Purkinje cell (primary cell): ENCODE data around the gene MCM5. TPM values are rescaled to one million over a fixed set of nuclear protein-coding genes. Genes with fewer than 3 reads are reported as not detected.

Source experiments
- polyA plus RNA-seq: library from polyadenylated mRNA; unstranded; fragments of >200 nt; fragmentation: Nextera tagmentation; gene quantifications from 2 replicates; pipeline ENCODE4 v1.2.1, GENCODE V29; 2014

Gene MCM5
- 0.27 and 0.38 TPM in 2 replicates for polyA plus RNA-seq

DNA sequence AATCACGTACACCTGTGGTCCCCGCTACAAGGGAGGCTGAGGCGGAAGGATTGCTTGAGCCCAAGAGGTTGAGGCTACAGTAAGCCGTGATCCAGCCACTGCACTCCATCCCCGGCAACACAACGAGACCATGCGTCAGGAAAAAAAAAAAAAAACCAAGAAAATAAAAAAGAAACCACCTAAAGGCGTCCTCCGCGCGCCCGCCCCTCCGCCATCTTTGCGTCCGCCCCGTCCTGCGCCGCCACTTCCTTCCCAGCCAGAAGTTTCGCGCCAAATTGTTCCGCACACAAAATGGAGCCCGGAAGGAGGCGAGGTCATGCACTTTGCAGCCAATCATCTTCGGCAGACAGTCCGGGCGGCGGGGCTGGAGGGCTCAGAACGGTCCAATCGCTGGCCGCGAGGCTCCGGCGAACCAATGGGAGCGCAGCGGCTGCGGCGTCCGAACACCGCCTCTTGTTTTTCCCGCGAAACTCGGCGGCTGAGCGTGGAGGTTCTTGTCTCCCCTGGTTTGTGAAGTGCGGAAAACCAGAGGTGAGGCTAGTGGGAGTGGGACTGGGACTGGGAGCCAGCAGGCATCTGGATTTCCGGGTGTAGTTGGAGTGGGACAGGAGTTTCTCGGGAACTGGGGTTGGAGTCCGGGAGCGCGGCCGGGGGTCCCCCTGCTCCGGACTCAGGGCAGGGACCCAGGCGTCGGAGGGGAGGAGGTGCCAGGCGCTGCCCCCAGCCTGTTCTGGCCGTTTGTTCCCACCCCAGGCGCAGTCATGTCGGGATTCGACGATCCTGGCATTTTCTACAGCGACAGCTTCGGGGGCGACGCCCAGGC lies at the start of gene MCM5:
TSS of gene MCM5 (plus strand) at position 463 of the 823 bp plus-strand sequence. CDS start at position 762, 299 bp downstream.

GRCh38 chr22:35380537-35381423 lies 19.2 kb upstream of the MCM5 start, which contains the start of gene HMOX1:
Gene HMOX1, plus strand, starts transcription at chr22:35381096. Its CDS starts 78 bp downstream, at chr22:35381174.

Other genes with a start within 250 kb of the MCM5 start
- 15.2 and 25.1 TPM in 2 replicates for gene HMGXB4, start 142.6 kb upstream of the MCM5 start, polyA plus RNA-seq
- gene TOM1, start 100.2 kb upstream of the MCM5 start, polyA plus RNA-seq, result 16.2 and 20.5 TPM in 2 replicates
- not detected in 2 replicates for gene HMOX1, start 19.0 kb upstream of the MCM5 start, polyA plus RNA-seq
- gene RASD2, start 140.7 kb downstream of the MCM5 start, polyA plus RNA-seq, result 1.9 TPM in 1 of 2 replicates, not detected in the other
- gene MB, start 217.2 kb downstream of the MCM5 start, polyA plus RNA-seq, result not detected in 2 replicates
- gene APOL6, start 248.3 kb downstream of the MCM5 start, polyA plus RNA-seq, result 0.27 and 1.3 TPM in 2 replicates